HUDEP-2 (cell line): ENCODE data around the gene SYT13.

Experiments used
- DNase-seq, 76 experiments: peaks; one replicate each; lab custom pipeline; 2025; ENCODE audit not compliant: unreplicated experiment in 76 of 76; lab: John Stamatoyannopoulos, UW

The SYT13 gene

DNA sequence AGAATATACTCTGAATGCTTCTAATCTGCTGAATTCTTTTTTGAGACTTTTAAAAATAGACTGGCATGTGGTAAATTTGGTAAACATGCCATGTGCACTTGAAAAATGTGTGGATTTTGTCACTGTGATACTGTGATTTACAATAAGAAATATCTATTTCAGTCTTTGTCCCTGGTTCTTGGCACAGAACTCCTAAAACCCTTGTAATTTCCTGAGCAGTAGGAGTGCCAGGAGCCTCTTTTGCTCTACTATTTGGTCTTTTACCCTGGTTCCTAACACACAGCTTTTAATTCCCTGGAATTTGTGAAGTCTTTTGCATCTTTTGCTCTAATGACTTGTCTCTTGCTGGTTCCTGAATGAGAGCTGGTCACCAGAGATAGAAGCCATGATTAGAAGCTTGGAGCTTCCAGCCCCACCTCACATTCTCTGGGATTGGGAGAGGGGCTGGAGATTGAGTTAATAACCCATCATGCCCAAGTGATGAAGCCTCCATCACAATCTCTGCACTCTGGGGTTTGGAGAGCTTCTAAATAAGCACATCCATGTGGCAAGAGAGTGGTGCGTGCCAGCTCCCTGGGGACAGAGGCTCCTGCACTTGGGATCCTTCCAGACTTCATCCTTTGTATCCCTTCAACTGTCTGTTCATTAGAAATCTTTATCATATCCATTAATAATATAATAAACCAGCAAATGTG, 27.2 kb upstream of the SYT13 start:
- no peak for DNase-seq

DNA sequence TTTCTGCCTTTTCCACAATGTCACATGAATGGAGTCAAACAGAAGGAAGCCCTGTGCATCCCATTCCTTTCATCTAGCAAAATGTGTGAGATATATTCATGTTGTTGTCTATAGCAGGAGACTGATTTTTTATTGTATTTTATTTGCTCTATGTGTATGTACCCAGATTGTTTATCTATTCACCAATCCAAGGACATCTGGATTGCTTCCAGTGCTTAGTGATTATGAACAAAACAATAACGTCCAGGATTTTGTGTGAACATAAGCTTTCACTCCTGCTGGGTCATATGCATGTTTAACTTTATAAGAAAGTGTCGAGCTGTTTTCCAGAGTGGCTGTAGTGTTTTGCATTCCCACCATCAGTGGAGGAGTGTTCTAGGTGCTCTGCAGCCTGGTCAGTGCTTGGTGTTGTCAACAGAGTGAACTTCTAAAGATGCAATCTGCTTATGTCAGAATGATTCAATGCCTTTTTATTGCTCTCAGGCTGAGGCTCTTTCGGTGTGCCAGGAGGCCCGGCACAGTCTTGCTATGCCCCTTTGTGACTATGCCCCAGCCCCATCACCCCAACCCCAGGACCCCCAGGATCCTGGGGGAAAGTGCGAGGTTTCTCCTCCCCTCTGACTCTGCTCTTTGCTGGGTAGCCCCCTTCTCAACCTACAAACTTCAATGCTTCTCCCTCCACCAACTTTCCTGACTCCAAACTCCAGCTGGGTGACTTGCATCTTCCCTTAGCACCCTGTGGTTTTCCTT, 19.9 kb upstream of the SYT13 start:
- DNase-seq, result no peak

GRCh38 chr11:45304992-45305335, 18.8 kb upstream of the SYT13 start:
- DNase-seq, result no peak

DNA sequence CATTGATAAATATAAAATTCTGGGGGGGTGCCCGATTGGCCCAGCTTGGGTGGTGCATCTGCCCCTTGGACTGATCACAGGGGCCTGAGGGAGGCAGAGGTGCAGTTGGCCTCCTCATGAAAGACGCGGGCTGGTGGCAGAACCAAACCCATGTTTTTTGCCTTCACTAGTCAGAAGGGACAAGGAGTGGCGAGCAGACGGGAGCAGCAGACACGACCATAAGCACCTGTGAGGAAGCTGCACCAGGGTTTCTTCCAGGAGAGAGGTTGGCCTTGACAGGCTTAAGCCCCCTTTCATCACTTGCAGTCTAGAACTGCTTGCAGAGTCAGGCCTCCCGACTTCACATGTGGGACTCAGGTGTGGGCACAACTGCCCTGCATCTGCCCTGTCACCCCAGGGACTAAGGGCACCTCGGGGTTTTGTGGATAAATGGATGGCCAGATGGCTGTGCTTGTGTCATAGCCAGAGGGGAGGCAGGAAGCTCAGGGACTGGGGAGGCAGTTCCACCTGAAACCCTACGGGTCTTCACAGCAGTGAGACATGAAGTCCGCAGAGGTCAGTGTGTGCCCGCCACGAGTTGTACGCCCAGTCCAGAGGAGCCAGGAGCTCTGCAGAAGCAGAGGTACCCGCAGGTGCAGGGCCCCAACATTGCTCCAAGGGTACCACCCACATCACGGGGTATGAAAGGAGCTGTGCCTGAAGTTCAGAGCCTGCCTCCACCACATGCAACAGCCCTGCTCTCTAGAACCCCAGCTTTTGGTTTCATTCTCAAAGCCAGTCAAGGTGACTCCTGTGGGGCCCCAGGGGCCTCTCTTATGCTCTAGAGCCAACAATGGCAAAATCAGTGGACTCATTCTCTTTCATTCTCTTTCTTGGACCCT, 18.2 kb upstream of the SYT13 start:
- DNase-seq, result no peak

DNA sequence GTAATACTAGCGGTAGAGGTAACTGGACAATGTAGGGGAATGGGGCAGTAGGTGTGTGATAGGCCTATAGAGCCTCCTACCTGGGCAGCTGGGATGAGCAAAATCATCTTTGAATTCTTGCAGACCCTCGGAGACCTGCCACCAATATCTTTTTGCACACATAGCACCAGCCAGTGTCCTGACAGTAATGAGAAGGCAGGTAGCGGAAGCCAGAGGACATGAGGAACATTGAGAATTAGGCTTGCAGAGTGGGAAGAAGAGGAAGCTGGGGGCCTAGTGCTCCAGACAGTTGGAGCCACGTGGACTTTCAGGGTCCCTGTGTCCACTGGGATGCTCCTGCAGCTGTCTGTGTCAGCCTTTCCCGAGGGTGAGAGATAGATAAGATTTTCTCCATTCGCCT, 17.2 kb upstream of the SYT13 start:
- DNase-seq, result no peak

DNA sequence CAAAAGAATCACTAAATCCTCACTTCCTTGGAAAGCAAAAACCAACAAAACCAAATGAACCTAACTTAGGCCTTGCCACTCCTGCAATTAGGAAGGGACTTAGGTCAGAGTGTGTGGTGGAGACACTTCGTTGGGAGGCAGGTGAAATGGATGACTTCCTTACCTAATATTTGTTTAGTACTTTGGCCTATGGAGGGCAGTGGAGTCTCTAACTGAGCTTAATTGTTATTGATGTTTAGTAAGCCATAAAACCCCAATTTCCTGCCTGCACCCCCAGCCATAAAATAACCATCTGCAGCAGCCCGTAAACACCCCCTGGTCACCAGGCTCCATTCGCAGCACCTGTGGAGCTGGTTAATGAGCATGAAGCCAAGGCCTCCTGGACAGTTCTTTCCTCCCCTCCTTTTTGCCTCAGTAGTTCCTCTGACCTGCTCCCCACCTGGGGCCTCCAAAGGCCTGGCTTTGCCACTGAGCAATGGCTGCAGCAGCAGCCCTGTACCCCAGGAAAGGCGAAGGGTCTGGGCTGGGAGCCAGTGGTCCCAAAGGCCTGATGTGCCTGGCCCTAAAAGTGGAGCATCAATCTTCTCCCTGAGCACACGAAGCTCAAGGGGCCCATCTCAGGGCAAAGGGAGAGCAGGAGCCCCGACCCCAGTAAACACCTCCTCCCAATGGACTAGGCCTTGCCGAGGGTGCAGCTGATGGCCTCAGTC, 15.6 kb upstream of the SYT13 start:
- no peak for DNase-seq

GRCh38 chr11:45300715-45301114, 14.6 kb upstream of the SYT13 start:
- DNase-seq, result no peak

- DNase-seq, result no peak
Observed at GRCh38 chr11:45298718-45299117, 12.6 kb upstream of the SYT13 start.

DNA sequence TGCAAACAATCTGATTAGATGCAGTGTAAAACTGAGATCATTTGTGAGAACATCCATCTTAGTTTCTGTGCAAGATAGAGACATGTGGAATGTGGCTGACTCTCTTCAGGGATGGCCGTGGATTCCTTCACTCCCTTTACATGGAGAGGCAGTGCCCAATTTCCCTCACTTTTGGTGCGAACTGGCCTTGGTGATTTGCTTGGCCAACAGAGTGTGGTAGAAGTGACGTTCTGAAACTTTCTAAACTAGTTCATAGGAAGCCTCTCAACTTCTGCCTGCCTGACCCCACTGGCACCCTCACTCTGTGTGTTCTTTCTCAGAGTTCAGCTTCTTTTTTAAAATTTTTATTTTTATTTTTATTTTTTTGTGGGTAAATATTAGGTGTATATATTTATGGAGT, 9.9 kb upstream of the SYT13 start:
- DNase-seq, result no peak

GRCh38 chr11:45294499-45294898, 8.4 kb upstream of the SYT13 start:
- DNase-seq, result no peak

DNA sequence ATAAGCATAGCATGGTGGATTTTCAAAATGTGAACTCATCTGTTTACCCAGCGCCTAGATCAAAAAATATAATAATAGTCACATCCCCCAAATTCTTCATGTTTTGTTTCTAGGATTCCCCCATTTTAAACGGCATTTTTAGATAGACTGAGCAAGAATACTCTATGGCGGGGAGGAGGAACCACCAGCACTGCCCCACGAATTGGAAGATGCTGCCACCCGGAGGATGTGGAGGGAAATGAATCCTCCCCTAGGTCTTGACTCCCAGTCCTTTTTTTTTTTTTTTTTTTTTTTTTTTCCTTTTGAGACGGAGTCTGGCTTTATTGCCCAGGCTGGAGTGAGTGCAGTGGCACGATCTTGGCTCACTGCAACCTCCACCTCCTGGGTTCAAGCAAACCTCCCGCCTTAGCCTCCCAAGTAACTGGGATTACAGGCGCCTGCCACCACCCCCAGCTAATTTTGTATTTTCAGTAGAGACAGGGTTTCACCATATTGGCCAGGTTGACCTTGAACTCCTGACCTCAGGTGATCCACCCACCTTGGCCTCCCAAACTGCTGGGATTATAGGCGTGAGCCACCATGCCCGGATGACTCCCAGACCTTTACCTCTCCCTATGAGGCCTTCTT, 7.5 kb upstream of the SYT13 start:
- DNase-seq, result peak in 66 of 76 experiments; percentile 4 to 74 (median 42)

GRCh38 chr11:45290586-45290985, 4.4 kb upstream of the SYT13 start:
- DNase-seq, result no peak

GRCh38 chr11:45289369-45289768, 3.2 kb upstream of the SYT13 start:
- no peak for DNase-seq

- DNase-seq, result no peak
Observed at GRCh38 chr11:45288339-45288738, 2.2 kb upstream of the SYT13 start.

GRCh38 chr11:45287316-45287903, 1.3 kb upstream of the SYT13 start:
- no peak for DNase-seq

- no peak for DNase-seq
Observed at GRCh38 chr11:45285250-45285828, 802 bp downstream of the SYT13 start.

DNA sequence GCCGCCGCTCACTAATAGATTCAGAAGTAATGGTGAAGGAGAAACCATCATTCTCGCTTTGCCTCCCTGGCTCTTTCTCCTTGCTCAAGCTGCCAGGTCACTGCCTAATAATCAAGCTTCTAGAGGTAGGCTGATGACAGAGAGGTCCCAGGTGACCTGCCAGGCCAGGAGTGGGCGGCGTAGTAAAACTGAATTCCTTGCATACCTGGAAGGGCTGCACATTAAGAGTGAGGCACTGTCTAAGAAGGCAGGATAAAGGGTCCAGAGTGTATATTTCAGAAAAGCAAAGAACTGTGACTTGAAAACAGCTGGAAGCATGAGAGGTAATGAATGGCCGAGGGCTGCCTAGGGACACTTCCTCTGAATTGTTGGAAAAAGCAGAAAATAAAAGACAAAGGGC, 4.1 kb downstream of the SYT13 start:
- no peak for DNase-seq

DNA sequence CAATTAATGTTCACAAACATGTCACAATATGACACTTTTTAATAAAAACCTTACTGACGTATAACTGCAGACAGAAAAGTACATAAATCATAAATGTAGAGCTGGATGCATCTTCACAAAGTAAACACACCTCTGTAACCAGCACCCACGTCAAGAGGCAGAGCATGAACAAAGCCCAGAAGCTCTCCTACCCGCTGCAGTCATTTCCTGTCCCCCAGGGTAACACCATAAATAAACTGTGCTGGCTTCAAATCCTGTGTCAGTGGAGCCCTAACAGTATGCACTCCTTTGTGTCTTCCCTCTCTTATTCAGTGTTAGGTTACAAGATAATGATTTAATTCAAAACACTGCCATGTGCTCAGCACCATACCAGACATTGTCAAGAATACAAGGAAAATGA, 5.7 kb downstream of the SYT13 start:
- DNase-seq, result no peak

DNA sequence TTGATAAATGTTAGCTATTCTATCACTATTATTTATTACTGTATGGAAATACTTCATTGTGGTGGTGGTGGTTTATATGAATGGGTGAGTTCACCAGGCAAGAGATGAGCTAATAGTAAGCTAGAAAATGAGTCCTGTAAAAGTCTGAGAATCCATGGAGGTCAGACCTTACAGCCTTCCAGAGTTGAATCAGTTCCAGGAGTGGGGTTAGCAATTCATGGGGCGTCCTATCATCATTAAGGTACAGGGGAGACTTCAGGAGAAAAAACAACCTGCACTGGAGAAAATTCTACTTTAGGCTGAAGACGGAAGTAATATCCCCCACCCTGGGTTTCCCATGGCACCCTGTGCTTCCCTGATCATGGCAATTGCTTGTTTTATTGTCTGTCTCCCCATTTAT, 6.5 kb downstream of the SYT13 start:
- no peak for DNase-seq

DNA sequence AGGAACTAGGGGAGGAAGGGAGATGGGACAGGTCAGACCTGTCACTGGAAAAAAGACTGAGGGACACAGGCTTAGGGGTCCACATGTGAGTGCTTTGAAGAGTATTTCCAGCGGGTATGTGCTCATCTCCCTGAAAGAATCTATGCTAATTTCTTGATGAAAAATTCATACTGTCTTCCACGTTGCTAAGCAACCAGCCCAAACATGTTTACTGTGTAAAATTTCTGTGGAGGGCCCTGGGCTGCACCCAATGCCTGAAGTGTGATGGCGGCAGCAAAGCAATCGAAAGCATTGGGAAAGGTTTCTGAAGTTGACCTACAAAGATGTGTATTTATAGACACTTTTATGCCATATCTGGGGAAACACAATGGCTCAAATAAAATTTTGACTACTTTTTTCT, 7.4 kb downstream of the SYT13 start:
- no peak for DNase-seq
